ENCODE results near the gene TP53INP2.
"Not testable (repeated sequence)": the region's sequence is repeated elsewhere in the genome, so short reads cannot be mapped to it uniquely, and the experiment has no call there.

The TP53INP2 gene, protein sequence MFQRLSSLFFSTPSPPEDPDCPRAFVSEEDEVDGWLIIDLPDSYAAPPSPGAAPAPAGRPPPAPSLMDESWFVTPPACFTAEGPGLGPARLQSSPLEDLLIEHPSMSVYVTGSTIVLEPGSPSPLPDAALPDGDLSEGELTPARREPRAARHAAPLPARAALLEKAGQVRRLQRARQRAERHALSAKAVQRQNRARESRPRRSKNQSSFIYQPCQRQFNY

DNA sequence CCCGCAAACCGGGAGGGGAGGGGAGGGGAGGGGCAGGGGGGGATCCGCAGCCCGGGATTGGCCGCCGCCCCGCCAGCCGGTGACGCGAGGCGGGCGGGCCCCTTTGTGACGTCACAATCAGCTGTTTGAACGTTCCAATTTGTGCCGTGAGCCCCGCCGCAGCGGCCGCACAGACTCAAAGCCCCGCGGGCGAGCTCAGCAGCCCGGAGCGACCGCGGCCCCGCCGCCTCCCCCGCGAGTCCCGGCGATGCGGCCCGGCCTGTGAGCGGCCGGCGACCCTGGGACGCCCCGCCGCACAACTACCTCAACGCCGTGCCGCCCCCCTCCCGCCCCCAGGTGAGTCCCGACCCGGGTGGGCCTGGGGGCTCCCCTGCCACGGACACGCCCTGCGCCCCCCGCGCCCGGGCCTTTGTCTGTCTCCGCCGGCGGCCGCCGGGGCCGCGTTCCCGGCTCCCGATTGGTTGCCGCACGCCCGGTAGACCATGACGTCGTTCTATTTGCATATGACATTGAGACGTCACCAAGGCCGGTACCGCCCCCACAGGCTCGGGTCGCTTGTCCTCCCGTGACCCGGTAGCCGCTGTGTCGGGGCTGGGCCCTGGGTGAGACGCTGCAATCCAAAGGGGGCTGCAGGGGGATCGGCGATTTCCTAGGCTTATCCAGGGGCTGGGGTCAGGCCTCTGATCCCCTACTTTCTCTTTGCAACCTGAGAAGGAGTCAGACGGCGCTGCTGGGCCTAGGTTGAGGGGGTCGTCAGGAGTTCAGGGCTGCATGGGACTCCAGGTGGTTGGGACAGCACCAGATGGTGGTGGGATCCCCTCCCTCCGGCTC is at the start of gene TP53INP2:
TSS of gene TP53INP2 (plus strand) at position 168 of the 831 bp plus-strand sequence. CDS start 4,396 bp downstream, outside the sequence.
- peak; percentile 77 to 81 for DNase-seq

DNA sequence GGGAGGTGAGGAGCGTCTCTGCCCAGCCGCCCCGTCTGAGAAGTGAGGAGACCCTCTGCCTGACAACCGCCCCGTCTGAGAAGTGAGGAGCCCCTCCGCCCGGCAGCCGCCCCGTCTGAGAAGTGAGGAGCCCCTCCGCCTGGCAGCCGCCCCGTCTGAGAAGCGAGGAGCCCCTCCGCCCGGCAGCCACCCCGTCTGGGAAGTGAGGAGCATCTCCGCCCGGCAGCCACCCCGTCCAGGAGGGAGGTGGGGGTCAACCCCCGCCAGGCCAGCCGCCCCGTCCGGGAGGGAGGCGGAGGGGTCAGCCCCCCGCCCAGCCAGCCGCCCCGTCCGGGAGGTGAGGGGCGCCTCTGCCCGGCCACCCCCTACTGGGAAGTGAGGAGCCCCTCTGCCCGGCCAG is 45.5 kb upstream of the TP53INP2 start:
- DNase-seq = not testable (repeated sequence)

DNA sequence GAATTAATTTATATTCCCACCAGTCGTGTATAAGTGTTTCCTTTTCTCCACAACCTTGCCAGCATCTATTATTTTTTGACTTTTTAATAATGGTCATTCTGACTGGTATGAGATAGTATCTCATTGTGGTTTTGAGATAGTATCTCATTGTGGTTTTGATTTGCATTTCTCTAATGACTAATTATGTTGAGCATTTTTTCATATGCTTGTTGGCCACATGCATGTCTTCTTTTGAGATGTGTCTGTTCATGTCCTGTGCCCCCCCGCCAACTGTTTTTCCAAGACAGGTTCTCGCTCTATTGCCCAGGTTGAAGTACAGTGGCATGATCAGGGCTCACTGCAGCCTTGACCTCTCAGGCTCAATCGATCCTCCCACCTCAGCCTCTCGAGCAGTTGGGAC is 42.3 kb upstream of the TP53INP2 start:
- not testable (repeated sequence) for DNase-seq

DNA sequence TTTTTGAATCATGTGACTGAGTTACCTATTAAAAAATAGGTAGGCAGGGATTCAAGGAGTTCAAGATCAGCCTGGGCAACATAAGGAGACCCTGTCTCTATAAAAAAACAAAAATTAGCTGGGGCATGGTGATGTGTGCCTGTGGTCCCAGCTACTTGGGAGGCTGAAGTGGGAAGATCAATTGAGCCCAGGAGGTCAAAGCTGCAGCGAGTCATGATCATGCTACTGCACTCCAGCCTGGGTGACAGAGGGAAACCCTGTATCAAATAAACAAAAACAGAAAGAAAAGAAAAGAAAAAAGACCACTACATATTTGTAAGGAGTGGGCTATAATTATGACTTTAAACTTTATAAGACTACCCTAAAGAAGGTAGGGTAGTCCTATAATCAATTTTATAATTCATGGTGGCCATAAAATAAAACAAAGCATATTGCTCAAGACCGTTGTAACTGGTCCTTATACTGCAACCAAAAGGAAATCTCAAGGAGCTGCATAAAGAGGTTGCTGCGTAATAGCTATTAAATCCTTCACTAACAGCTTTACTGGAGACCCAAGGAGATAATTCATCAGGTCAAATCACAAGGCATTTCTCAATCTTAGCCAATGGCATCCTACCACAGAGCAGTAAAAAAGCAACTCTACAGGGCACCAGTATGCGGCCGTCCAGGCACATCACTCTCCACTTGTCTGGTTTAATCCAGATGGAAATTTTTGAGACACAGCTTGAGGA is 40.8 kb upstream of the TP53INP2 start:
- DNase-seq = no peak

DNA sequence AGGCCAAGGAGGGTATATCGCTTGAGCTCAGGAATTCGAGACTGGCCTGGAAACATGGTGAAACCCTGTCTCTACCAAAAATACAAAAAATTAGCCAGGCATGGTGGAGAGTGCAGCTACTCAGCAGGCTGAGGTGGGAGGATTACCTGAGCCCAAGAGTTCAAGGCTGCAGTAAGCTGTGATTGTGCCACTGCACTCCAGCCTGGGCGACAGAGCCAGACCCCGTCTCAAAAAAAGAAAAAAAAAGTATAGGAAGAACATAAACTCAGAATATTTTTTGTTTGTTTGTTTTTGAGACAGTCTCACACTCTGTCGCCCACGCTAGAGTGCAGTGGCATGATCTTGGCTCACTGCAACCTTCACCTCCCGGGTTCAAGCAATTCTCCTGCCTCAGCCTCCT is 39.4 kb upstream of the TP53INP2 start:
- DNase-seq = not testable (repeated sequence)

DNA sequence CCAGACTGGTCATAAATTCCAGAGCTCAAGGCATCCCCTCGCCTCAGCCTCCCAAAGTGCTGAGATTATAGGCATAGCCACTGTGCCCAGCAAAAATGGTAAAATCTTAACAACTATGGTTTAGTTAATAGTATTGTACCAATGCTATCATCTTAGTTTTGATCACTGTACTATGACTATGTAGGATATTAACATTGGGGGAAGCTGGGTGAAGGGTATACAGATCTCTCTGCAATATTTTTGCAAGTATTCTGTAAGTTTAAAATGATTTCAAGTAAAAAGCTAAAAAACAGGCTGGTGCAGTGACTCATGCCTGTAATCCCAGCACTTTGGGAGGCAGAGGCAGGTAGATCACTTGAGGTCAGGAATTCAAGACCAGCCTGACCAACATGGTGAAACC is 35.0 kb upstream of the TP53INP2 start:
- no peak for DNase-seq

DNA sequence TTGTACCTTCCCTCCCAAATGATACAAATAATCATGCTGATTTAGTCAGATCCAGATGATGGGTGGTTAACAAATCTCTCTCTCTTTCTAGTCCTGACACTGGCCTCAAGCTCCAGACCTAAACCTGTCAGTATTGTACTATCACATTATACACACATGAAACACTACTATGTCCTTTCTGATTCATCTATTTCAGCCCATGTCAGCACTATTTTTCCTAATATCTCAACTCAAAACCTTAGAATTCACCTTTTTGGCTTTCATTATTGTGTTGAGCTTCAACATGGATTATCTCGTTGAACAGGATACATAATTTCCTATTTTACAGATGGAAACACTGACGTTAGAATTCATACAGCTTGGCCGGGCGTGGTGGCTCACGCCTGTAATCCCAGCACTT is 30.7 kb upstream of the TP53INP2 start:
- DNase-seq = no peak

DNA sequence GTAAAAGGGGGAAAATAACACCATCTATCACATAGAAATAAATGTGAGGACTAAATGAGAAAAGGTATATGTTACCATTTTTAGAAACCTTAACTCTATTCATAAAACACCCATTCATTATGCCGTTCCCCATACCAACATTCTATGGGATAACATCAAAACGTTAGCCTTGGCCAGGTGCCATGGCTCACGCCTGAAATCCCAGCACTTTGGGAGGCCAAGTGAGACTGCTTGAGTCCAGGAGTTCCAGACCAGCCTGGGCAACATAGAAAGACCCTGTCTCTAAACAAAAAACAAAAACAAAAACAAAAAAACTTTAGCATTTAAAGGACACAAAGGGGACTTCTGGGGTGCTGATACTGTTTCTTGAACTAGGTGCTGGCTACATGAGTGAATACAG is 28.6 kb upstream of the TP53INP2 start:
- DNase-seq = no peak

DNA sequence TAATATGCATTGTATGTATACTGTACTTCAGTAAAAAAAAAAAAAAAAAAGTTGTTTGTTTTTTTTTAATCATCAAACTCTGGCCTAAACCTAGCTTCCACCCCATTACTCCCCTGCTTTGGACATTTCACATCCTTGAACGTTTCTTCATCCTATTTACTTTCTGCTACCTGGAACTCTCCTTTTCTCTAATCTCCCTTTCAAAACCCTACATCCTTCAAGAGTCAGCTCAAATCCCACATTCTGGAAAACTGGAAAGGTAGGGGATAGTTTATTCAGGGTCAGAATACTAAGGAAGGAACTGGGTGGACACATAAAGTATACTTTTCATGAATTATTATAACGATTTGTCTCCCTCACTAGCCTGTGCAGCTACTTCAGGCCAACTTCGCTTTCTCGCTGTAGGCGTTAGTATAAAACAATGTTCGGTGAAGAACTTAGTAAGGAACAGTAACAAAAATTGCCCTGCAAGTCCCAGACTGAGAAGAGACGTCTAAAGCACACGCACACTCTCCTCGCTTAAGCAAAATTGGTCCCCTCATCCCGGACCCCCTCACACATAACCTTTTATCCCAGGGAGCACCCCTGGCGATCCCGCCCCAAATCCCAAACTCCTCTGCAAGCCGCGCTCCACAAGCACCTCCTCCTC is 28.0 kb upstream of the TP53INP2 start:
- DNase-seq = no peak

DNA sequence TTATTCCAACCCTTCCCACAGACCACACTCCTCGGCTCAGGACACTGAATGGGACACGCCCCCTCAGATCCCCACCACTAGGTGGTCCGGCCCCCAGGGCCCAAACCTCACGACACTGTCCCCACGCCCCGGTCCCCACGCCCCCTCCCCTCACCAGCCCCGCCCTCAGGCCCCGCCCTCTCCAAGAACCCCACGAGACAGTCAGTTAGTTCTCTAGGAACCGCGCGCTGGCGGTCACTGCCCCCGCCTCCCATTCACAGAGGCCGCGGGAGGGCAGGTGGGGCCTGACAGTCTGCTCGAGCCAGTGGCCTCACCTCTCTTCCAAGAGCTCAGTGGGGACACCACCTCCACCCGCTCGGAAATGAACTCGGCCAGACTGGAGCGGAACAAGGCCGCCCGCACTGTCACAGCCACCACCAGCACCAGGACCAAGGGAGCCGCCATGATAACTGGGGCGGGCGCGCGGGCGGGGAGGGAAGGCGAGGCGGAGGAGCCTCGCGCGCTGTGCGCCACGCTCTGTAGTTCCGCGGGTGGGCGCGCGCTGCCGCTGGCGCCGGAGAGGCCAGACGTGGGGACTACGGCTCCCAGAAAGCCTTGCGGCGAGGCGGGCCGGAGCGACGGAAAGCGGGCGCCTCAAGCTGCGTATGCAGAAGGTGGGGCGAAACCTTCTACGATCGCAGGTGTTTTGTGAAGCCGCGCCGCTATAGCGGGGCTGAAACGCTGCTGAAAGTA is 27.3 kb upstream of the TP53INP2 start, which contains the start of gene PIGU:
TSS of gene PIGU (minus strand) at position 451 of the 732 bp plus-strand sequence. CDS start at position 444, 7 bp downstream.
- DNase-seq = peak; percentile 94 to 97

DNA sequence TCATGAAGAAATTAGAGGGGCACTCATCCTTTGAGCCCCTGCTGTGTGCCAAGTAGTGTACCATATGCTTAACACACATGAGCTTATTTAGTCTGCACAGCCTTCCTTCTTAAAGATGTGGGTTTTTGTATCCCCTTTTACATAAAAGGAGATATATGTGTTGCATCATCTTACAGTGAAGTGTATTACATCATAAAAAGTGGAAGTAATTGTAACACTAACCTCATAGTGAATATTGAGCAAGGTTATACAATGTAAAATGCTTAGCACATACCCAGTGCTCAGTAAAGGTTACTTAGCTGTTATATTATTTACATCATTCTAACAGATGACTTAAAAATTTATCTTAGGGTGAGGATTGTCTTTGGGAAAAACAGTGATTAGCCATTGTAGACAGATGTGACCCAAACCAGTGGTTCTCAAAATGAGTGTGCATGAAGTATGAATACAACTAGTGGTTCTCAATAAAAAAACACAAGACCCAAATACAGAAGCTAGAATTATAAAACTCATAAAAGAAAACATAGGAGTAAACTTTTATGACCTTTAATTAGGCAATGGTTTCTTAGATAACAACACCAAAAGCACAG is 23.5 kb upstream of the TP53INP2 start:
- no peak for DNase-seq

DNA sequence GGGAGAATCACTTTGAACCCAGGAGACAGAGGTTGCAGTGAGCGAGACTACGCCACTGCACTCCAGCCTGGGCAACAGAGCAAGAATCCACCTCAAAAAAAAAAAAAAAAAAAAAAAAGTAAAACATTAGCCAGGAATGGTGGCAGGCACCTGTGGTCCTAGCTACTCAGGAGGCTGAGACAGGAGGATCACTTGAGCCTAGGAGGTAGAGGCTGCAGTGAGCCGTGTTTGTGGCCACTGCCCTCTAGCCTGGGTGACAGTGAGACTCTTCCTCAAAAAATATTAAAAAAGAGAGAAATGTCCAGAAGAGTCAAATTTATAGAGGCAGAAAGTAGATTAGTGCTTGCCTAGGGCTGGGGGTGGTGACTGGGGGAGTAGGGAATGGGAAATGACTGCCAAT is 20.5 kb upstream of the TP53INP2 start:
- DNase-seq = no peak

DNA sequence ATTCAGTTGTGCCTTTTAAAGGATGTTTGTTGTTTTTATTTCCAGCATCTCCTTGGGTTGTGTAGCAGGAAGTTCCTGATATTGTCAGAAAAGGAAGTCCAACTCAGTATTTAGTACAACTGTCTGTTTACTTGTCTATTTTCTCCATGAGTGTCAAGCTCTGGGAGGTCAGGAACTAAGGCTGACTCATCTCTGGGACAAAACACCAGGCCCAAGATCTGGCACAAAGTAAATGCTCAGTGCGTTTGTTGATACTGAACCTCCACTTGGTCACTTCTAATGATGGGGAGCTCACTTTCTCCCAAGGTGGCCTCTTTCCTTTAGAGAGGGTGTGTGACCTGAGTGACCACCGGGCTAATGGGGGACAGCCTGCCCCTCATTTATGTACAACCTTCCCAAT is 14.7 kb upstream of the TP53INP2 start:
- DNase-seq = no peak

DNA sequence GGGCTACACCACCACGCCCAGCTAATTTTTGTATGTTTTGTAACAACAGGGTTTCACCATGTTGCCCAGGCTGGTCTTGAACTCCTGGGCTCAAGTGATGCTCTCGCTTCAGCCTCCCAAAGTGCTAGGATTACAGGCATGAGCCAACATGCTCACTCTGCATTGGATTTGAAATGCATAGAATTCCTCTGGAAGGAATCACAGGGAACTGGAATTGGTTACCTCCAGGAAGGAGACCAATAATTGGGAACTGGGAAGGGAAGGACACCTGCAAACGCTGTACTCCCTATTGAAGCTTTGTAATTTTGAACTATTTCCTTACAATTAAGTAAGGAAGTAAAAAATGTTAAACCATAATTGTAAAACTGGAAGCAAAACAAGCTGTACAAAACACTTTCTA is 12.3 kb upstream of the TP53INP2 start:
- DNase-seq = no peak

DNA sequence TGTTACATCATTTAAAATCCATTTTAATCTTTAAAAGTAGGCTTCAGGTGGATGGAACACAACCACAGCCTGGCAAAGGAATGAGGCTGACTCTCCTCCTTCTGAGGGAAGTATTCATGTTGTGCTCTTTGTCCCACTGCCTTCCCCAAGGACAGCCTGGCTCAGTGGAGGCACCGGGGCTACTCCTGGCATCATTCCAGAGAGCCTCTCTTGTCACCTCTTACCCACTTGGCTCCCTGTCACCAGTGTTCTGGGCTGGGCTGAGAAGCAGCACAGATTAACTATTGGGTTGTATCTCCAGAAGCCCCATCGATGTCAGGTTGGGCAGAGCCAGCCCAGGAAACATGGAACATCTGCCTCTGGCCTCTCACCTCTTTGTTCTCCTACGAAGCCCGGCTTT is 10.7 kb upstream of the TP53INP2 start:
- DNase-seq = no peak

DNA sequence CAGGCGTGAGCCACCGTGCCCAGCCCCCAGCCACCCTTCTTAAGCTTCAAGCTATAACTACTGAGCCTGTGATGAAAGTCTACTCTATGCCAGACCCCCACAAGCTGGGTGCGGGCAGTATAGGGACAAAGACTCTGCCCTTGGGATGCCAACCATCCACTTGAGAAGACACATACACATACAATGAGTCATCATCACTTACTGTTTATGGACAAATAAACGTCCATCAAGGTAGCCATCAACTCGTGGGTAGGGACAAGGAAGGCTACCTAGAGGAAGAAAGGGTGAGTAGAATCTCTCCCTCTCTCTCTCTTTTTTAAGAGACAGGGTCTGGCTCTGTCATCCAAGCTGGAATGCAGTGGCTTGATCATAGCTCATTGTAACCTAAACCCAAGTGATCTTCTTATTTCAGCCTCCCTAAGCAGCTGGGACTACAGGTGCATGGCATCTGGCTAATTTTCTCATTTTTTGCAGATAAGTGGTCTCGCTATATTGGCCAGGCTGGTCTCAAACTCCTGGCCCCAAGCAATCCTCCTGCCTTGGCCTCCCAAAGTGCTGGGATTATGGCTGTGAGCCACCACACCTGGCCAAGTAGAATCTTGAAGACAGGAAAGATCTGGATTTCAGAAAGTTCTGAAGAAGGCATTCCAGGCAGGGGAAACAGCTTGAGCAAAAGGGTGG is 2.6 kb upstream of the TP53INP2 start:
- no peak for DNase-seq

DNA sequence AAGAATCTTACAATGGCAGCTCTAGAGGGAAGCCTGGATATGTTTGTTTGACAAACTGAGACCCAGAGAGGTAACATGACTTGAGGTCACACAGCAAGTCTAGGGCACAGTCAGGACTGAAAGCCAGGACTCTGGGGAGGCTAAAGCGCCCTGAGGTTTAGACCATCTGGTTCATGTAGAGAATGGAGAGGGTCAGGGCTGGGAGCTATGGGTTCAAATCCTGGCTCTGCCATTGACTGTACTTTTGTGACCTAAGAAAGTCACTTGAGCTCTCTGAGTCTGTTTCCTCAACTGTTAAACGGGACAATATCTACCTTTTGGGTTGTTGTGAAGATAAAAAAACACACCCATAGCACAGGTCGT is 1.1 kb upstream of the TP53INP2 start:
- no peak for DNase-seq

DNA sequence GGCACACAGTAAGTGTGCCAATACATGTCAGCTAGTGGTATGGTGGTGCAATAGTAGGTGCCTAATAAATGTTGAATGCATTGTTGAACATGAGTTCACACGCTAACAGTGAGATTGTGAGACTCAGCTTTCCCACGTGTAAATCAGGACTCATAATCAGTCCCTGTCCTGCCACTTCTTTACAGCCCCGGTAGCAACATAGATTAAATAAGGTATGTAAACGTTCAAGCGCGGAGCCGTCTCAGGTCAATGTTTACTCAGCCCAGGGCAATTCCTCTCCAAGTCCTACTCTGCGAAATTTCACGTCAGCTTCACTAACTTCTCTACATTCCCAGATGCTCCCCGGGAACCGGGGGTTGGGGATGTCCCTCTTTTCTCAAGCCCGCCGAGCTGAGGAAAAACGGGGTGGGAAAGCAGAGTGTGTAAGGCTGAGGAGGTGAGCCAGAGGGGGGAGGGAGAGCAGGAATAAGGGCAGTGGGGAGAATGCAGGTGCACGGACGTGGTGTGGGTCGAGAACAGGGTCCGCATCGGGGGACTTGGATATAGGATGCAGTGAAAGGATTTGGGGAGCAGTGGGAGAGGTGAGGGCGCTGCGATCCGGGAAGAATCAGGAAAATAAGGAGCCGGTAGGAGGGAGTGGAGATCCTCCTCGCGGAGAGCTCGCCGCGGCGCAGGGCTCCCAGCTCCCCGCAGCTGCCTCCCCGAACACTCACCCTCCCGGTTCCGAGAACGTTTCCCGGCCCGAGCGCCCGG is 544 bp upstream of the TP53INP2 start:
- no peak for DNase-seq

DNA sequence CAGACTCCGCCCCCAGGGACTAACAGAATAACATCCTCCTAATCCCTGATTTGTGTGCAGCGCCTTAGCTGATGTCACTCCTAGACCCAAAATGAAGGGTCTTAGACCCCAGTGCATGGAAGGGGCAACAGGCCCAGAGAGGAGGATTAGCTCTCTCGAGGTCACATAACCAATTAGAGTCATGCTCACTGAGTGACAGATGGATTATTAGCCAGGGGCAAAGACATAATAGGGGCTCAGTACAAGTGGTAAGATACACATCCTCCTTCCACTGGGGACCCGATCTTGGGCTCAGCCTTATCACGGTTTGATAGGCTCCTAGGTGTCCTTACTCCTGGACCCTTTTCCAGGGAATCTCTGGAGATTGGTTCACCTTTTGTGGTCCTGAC is 858 bp downstream of the TP53INP2 start:
- no peak for DNase-seq

DNA sequence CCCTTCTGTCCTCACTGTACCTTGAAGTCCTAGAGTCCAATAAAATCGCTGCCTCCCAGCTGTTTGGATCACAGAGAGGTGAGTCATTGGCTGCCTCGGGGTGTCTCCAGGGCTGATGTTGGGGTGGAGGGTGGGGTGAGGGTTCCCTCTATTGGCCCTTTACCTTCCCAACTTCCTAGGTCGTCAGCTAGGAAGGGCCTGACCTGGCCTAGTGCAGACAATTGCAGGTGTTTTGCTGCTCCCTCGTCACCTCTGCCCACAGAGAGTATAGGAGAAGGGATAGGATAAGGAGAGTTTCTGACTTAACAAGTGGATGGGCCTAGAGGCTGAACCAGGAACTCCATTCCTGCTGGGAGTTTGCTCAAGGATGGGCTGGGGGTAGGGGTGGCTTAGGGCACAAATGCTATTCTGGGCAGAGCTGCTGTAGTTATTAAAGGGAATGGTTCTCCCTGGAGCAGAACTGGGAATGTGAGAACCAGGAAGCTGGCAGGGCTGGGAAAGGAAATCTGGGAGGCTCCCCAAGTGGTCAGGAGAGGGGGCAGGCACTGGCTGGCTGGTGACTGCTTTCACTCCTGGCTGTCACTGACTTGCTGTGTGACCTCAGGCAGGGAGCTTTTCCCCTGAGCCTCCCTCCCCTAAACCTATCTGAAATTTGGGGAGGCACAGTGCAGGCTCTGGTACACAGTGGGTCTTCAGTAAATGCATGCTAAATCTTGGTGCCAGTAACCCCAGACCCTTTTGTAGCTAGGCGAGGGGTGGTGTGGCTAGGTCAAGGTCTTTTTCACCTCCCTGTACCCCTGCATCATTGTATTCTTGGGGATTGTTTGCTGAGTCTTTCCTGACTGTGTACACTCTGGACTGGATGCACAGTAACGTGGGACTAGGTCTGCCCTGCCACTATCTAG is 1.5 kb downstream of the TP53INP2 start:
- DNase-seq = no peak
